ENCODE measurements around the gene NDUFAB1.
"Not testable (repeated sequence)": the region's sequence is repeated elsewhere in the genome, so short reads cannot be mapped to it uniquely, and the experiment has no call there.

NDUFAB1 gene

DNA sequence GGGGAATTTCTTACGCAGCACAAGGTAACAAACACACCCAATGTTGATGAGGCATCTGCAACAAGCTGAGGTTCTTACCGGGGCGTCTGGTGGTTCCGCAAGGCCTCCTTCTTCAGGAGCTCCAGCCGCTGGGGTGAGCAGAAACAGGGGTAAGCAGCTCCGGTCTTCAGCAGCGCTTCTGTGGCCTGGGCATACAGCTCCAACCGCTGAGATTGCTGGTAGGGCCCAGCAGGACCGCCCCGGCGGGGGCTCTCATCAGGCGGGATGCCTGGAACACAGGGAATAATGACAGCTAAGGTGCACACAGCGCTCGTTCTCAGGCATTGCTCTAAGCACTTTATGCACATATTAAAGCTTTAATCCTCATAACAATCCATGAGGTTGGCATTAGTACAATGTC is 51.7 kb downstream of the NDUFAB1 start:
- no peak overlapping the region for H3K9ac ChIP-seq (ENCODE audit: low read depth, low read length)
- peaks cover 89% of the 10 kb centered on the region for H3K36me3 ChIP-seq (ENCODE audit: insufficient read depth, low read length)
- WGBS = 96% methylated on average over 14 of the region's 14 CpGs
- H3K9me3 ChIP-seq (ENCODE audit: insufficient read depth, low read depth, low read length) = no peaks in the 10 kb centered on the region
- no peak overlapping the region for H3K27ac ChIP-seq (ENCODE audit: low read depth, low read length)
- no peak overlapping the region for H3K4me3 ChIP-seq (ENCODE audit: low read length)
- H3K27me3 ChIP-seq (ENCODE audit: insufficient read depth, low read length) = no peaks in the 10 kb centered on the region
- no peaks in the 10 kb centered on the region for H3K4me1 ChIP-seq (ENCODE audit: insufficient read depth, low read length)

DNA sequence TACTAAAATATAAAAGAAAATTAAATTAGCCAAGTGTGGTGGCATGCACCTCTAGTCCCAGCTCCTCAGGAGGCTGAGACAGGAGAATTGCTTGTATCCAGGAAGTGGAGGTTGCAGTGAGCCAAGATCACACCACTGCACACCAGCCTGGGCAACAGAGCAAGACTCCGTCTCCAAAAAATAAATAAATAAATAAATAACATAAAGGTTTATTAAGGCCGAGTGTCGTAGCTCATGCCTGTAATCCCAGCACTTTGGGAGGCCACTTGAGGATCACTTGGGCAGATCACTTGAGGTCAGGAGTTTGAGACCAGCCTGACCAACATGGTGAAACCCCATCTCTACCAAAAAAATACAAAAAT is 55.3 kb downstream of the NDUFAB1 start:
- not testable (repeated sequence) for H3K9me3 ChIP-seq (ENCODE audit: insufficient read depth, low read depth, low read length); H3K4me3 ChIP-seq (ENCODE audit: low read length); H3K4me1 ChIP-seq (ENCODE audit: insufficient read depth, low read length); H3K9ac ChIP-seq (ENCODE audit: low read depth, low read length); H3K27ac ChIP-seq (ENCODE audit: low read depth, low read length); H3K27me3 ChIP-seq (ENCODE audit: insufficient read depth, low read length)
- WGBS = 100% methylated on average over 2 of the region's 3 CpGs
- H3K36me3 ChIP-seq (ENCODE audit: insufficient read depth, low read length) = peaks cover 88% of the 10 kb centered on the region

DNA sequence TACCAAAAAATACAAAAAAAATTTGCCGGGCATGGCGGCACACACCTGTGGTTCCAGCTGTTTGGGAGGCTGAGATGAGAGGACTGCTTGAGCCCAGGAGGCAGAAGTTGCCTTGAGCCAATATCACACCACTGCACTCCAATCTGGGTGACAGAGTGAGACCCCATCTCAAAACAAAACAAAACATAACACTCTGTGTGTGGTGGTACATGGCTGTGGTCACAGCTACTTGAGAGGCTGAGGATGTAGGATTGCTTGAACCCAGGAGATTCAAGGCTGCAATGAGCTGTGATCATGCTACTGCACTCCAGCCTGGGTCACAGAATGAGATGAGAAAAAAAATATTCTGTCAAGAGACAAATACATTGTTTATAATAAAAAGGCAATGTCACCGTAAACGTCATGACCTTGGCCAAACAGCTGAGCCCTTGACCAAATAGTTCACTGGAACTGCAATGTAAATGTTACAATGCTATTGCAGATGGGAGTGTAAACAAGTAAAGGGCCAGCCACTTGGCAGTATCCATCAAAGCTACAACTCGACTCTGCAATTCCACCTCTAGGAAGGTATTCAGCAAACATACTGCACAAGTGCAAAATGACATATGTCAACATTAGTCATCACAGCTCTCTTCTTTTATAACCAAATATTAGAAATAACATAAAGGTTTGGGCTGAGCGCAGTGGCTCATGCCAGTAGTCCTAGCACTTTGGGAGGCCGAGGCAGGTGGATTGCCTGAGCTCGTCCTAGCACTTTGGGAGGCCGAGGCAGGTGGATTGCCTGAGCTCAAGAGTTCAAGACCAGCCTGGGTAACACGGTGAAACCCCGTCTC is 55.9 kb downstream of the NDUFAB1 start:
- H3K4me3 ChIP-seq (ENCODE audit: low read length) = no peak overlapping the region
- H3K9ac ChIP-seq (ENCODE audit: low read depth, low read length) = no peak overlapping the region
- no peaks in the 10 kb centered on the region for H3K9me3 ChIP-seq (ENCODE audit: insufficient read depth, low read depth, low read length)
- no peak overlapping the region for H3K27ac ChIP-seq (ENCODE audit: low read depth, low read length)
- no peaks in the 10 kb centered on the region for H3K4me1 ChIP-seq (ENCODE audit: insufficient read depth, low read length)
- H3K27me3 ChIP-seq (ENCODE audit: insufficient read depth, low read length) = no peaks in the 10 kb centered on the region
- 95% methylated on average over 9 of the region's 11 CpGs for WGBS
- H3K36me3 ChIP-seq (ENCODE audit: insufficient read depth, low read length) = peaks cover 88% of the 10 kb centered on the region

DNA sequence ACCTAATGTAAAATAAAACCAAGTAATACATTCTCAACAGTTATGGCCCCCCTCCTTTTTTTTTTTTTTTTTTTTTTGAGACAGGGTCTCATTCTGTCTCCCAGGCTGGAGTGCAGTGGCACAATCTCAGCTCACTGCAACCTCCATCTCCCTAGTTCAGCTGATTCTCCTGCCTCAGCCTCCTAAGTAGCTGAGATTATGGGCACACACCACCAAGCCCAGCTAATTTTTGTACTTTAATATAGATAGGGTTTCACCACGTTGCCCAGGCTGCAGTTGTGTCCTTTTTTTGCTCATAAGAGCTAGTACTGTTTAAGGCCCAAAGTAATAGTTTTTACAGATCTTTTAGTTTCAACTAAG is 57.2 kb downstream of the NDUFAB1 start:
- H3K27ac ChIP-seq (ENCODE audit: low read depth, low read length) = no peak overlapping the region
- peaks cover 91% of the 10 kb centered on the region for H3K36me3 ChIP-seq (ENCODE audit: insufficient read depth, low read length)
- H3K27me3 ChIP-seq (ENCODE audit: insufficient read depth, low read length) = no peaks in the 10 kb centered on the region
- no peak overlapping the region for H3K4me3 ChIP-seq (ENCODE audit: low read length)
- no peaks in the 10 kb centered on the region for H3K4me1 ChIP-seq (ENCODE audit: insufficient read depth, low read length)
- no peaks in the 10 kb centered on the region for H3K9me3 ChIP-seq (ENCODE audit: insufficient read depth, low read depth, low read length)
- WGBS = 88% methylated on average over 1 of the region's 1 CpG
- H3K9ac ChIP-seq (ENCODE audit: low read depth, low read length) = no peak overlapping the region

DNA sequence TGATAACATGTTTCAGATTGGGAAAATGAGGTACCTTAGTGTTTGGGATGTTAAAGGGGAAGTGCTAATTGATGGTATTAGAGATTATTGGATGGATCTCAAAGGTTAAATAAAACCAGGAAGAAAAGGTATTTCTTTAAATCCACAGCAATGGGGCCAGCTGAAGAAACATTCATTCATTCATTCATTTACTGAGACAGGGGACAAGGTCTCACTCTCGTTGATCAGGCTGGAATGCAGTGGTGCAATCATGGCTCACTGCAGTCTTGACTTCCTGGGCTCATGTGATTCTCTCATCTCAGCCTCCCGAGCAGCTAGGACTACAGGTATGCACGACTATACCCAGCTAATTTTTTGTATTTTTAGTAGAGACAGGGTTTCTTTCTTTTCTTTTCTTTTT is 58.7 kb downstream of the NDUFAB1 start:
- WGBS = 98% methylated on average over 3 of the region's 3 CpGs
- Histone ChIP-seq H3K9me3 (ENCODE audit: insufficient read depth, low read depth, low read length) (no peaks in the 10 kb centered on the region), H3K27ac (ENCODE audit: low read depth, low read length) (no peak overlapping the region), H3K4me1 (ENCODE audit: insufficient read depth, low read length) (no peaks in the 10 kb centered on the region), H3K36me3 (ENCODE audit: insufficient read depth, low read length) (peaks cover 91% of the 10 kb centered on the region), H3K27me3 (ENCODE audit: insufficient read depth, low read length) (no peaks in the 10 kb centered on the region), H3K9ac (ENCODE audit: low read depth, low read length) (no peak overlapping the region), H3K4me3 (ENCODE audit: low read length) (no peak overlapping the region)

DNA sequence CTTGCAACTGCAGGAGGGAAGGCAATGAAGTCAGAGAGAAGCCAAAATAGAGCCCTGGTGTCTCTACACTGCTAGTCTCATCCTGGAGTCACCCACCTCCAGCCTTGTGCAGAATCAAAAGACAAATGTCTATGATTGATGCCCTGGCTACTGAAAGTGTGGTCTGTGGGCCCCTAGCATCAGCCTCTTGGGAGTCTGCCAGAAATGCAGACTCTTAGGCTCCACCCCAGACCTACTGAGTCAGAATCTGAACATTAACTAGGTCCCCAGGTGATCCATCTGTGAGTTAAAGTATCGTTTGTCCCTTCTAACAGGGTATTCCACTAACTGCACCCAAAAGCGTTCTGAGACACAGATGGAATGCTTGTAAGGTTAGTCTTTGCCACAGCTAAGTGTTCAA is 60.2 kb downstream of the NDUFAB1 start:
- no peaks in the 10 kb centered on the region for H3K4me1 ChIP-seq (ENCODE audit: insufficient read depth, low read length)
- peaks cover 92% of the 10 kb centered on the region for H3K36me3 ChIP-seq (ENCODE audit: insufficient read depth, low read length)
- H3K4me3 ChIP-seq (ENCODE audit: low read length) = no peak overlapping the region
- H3K27me3 ChIP-seq (ENCODE audit: insufficient read depth, low read length) = no peaks in the 10 kb centered on the region
- H3K9me3 ChIP-seq (ENCODE audit: insufficient read depth, low read depth, low read length) = no peaks in the 10 kb centered on the region
- H3K9ac ChIP-seq (ENCODE audit: low read depth, low read length) = no peak overlapping the region
- H3K27ac ChIP-seq (ENCODE audit: low read depth, low read length) = no peak overlapping the region
- 92% methylated on average over 2 of the region's 2 CpGs for WGBS

DNA sequence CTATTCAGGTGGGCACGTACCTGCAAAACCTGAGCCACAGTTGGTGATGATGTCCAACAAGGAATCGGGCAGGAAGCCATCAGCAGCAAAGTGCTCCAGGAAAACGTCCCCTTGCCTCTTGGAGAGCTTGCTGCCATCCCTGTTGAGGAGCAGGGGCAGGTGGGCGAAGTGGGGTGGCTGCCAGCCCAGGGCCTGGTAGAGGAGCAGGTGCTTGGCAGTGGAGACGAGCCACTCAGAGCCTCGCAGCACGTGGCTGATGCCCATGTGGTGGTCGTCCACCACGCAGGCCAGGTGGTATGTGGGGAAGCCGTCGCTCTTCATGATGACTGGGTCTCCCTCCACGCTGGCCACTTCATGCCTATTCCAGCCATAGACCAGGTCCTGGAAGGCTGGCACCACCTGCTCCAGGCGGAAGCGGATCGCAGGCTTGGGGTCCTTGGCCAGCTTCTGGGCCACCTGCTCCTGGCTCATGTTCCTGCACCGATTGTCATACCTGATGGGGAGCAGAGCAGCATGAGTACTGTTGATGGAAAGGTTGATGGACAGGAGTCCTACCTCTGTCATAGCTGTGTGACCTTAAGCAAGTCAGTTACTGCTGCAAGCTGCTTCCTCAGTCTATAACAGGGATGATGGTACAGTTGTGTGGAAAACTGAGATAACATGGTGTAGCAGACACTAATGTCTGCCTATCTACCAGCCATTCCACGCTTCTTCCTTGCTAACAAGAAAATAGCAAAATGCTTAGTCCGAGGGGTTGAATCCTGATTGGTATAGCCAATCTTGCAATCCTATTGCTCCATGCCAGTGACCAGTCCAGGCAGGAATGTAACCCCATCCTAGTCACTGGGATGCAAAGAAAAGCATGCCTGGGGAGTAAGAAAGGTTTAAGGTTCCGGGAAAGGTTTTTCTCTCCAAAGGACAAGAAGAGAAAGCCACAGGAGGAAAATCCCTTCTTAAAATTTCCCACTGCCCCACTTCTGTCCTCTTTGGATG is 61.0 kb downstream of the NDUFAB1 start:
- Histone ChIP-seq H3K4me3 (ENCODE audit: low read length) (no peak overlapping the region), H3K36me3 (ENCODE audit: insufficient read depth, low read length) (peaks cover 91% of the 10 kb centered on the region), H3K9ac (ENCODE audit: low read depth, low read length) (no peak overlapping the region), H3K27ac (ENCODE audit: low read depth, low read length) (no peak overlapping the region), H3K9me3 (ENCODE audit: insufficient read depth, low read depth, low read length) (no peaks in the 10 kb centered on the region), H3K27me3 (ENCODE audit: insufficient read depth, low read length) (no peaks in the 10 kb centered on the region), H3K4me1 (ENCODE audit: insufficient read depth, low read length) (no peaks in the 10 kb centered on the region)
- WGBS = 97% methylated on average over 19 of the region's 19 CpGs

DNA sequence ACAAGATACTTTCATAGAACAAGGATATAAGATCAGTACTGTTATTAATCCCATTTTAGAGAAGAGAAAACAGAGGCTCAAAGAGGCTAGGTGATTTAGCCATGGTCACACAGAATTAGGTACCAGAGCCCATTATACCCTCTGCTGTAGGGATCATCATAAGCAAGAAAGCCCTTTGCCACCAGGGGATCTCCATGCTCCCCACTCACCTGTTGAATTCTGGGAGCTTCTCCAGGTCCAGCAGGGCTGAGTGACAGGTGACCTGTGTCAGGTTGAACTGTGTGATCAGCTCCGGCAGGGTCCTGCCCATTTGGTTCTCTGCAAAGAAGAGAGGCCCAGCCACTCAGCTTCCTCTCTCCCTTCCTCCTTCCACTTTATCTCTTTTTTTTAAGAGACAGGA is 63.7 kb downstream of the NDUFAB1 start:
- no peaks in the 10 kb centered on the region for H3K4me1 ChIP-seq (ENCODE audit: insufficient read depth, low read length)
- no peak overlapping the region for H3K4me3 ChIP-seq (ENCODE audit: low read length)
- peaks cover 91% of the 10 kb centered on the region for H3K36me3 ChIP-seq (ENCODE audit: insufficient read depth, low read length)
- H3K27ac ChIP-seq (ENCODE audit: low read depth, low read length) = no peak overlapping the region
- H3K9me3 ChIP-seq (ENCODE audit: insufficient read depth, low read depth, low read length) = no peaks in the 10 kb centered on the region
- H3K27me3 ChIP-seq (ENCODE audit: insufficient read depth, low read length) = no peaks in the 10 kb centered on the region
- H3K9ac ChIP-seq (ENCODE audit: low read depth, low read length) = no peak overlapping the region
- WGBS = 92% methylated on average over 1 of the region's 1 CpG
